ENCODE results near the gene USP25. TPM values are rescaled to one million over a fixed set of nuclear protein-coding genes. Genes with fewer than 3 reads are reported as not detected.

USP25 gene
- total RNA-seq, 1 experiment from 2014 or later: 26.1 TPM

DNA sequence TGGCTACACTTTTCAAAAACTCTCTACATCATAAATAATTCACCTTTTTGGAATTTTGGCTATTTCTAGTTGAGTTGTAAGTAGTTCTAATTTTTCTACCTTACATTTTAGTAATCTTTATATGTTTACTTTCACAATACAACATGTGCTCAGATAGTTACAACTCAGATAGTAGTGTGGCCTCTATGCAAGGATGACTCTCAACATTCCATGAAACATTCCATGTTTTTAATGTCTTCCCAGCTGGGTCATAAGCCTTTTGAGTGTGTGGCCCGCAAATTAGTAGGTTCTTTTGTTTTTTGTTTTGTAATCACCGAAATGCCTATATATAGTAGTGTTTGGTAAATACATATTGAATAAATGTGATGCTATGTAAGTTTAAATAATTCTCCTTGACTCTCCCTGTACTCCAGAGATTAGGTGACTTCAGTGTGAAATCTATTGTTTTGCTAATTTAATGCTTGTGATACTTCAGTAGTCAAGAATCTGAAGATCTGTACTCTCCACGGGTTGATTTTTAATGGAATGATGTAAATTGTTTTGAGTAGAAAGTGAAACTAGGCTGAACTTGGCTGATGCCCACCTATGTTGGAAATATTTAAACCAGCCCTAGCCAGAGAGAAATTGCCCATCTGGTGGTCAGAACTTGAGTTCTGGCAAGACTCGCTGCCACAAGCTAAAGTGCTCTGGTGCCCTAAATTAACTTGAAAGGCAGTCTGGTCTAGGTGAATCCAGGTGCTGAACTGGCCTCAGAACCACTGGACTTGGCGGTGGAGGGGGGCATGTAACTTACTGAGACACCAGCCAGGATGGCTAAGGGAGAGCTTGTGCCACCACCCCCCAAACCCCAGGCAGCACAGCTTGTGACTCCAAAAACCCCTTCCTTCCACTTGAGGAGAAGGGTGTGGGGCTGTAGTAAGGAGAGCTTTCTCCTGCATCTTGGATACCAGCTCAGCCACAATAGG is 165.6 kb downstream of the USP25 start:
- ChIA-PET POLR2A (no interaction called here), CTCF (no interaction called here)
- no TSS peak for BruUV-seq (replicated peaks)
- TF ChIP-seq TCF7L2 (IDR thresholded peaks at IDR 0.05; ENCODE audit: low read depth, low read length) (no peak), SIN3A (IDR thresholded peaks at IDR 0.05; ENCODE audit: borderline replicate concordance, insufficient read depth, low read depth, low read length) (no peak), POLR2AphosphoS5 (IDR thresholded peaks at IDR 0.05; ENCODE audit: low read depth, low read length) (no peak), CTCF (IDR thresholded peaks at IDR 0.05) (no peak)
- TF ChIP-seq, protein P1, sequence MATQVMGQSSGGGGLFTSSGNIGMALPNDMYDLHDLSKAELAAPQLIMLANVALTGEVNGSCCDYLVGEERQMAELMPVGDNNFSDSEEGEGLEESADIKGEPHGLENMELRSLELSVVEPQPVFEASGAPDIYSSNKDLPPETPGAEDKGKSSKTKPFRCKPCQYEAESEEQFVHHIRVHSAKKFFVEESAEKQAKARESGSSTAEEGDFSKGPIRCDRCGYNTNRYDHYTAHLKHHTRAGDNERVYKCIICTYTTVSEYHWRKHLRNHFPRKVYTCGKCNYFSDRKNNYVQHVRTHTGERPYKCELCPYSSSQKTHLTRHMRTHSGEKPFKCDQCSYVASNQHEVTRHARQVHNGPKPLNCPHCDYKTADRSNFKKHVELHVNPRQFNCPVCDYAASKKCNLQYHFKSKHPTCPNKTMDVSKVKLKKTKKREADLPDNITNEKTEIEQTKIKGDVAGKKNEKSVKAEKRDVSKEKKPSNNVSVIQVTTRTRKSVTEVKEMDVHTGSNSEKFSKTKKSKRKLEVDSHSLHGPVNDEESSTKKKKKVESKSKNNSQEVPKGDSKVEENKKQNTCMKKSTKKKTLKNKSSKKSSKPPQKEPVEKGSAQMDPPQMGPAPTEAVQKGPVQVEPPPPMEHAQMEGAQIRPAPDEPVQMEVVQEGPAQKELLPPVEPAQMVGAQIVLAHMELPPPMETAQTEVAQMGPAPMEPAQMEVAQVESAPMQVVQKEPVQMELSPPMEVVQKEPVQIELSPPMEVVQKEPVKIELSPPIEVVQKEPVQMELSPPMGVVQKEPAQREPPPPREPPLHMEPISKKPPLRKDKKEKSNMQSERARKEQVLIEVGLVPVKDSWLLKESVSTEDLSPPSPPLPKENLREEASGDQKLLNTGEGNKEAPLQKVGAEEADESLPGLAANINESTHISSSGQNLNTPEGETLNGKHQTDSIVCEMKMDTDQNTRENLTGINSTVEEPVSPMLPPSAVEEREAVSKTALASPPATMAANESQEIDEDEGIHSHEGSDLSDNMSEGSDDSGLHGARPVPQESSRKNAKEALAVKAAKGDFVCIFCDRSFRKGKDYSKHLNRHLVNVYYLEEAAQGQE (IDR thresholded peaks at IDR 0.05; ENCODE audit: insufficient read depth in 1 of 2, low read depth in 2 of 2, low read length in 1 of 2): no peak
- intact Hi-C loops (cut with micrococcal nuclease; ENCODE audit: unreplicated experiment): no loop called here
- ATAC-seq: no peak
- Histone ChIP-seq H3K9me3 (ENCODE audit: control insufficient read depth, insufficient read depth, low read depth, low read length) (no peaks in the 10 kb centered on the region), H3K4me1 (ENCODE audit: control insufficient read depth, insufficient read depth, low read length) (no peaks in the 10 kb centered on the region), H3K27me3 (ENCODE audit: control insufficient read depth, insufficient read depth, low read length) (no peaks in the 10 kb centered on the region), H3K27ac (ENCODE audit: low read length) (no peak overlapping the region), H3K4me3 (ENCODE audit: low read depth in 2 of 2, low read length in 2 of 2) (no peak overlapping the region), H3K36me3 (ENCODE audit: control insufficient read depth, insufficient read depth, low read length) (no peaks in the 10 kb centered on the region)
- no peak for DNase-seq (ENCODE audit: low read depth, low spot score)
- in situ Hi-C loops (cut with HindIII; ENCODE audit: low pct_unique_long_range_greater_than_20kb, low sequenced_read_pairs): no loop called here

DNA sequence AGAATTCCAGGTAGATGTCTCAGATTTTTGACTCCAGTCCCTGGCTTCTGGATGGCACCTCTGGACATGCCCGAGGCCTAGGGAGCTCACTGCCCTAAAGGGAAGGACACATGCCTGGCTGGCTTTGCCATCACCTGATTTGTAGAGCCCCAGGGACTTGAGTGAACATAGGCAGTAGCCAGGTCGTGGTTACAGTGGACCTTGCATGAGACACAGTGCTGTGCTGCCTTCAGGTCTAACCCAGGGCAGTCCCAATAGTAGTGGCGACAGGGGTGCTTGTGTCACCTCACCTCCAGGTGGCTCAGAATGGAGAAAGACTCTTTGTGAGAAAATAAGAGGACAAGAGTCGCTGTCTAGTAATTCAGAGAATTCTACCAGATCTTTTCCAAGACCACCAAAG is 166.7 kb downstream of the USP25 start:
- intact Hi-C loops (cut with micrococcal nuclease; ENCODE audit: unreplicated experiment) (no loop called here), in situ Hi-C loops (cut with HindIII; ENCODE audit: low pct_unique_long_range_greater_than_20kb, low sequenced_read_pairs) (no loop called here)
- Histone ChIP-seq H3K4me1 (ENCODE audit: control insufficient read depth, insufficient read depth, low read length) (no peaks in the 10 kb centered on the region), H3K36me3 (ENCODE audit: control insufficient read depth, insufficient read depth, low read length) (no peaks in the 10 kb centered on the region), H3K27me3 (ENCODE audit: control insufficient read depth, insufficient read depth, low read length) (no peaks in the 10 kb centered on the region), H3K4me3 (ENCODE audit: low read depth in 2 of 2, low read length in 2 of 2) (no peak overlapping the region), H3K27ac (ENCODE audit: low read length) (no peak overlapping the region), H3K9me3 (ENCODE audit: control insufficient read depth, insufficient read depth, low read depth, low read length) (no peaks in the 10 kb centered on the region)
- ATAC-seq (no peak), DNase-seq (ENCODE audit: low read depth, low spot score) (no peak)
- ChIA-PET CTCF (no interaction called here), POLR2A (no interaction called here)
- no TSS peak for BruUV-seq (replicated peaks)
- TF ChIP-seq CTCF (IDR thresholded peaks at IDR 0.05): no peak
- TF ChIP-seq, protein P1 (IDR thresholded peaks at IDR 0.05; ENCODE audit: insufficient read depth in 1 of 2, low read depth in 2 of 2, low read length in 1 of 2): no peak
- no peak for TF ChIP-seq SIN3A (IDR thresholded peaks at IDR 0.05; ENCODE audit: borderline replicate concordance, insufficient read depth, low read depth, low read length)
- no peak for TF ChIP-seq POLR2AphosphoS5 (IDR thresholded peaks at IDR 0.05; ENCODE audit: low read depth, low read length)
- no peak for TF ChIP-seq TCF7L2 (IDR thresholded peaks at IDR 0.05; ENCODE audit: low read depth, low read length)

All from Panc1 (cell line).